ENCODE data around the gene FCRLB.

DNA sequence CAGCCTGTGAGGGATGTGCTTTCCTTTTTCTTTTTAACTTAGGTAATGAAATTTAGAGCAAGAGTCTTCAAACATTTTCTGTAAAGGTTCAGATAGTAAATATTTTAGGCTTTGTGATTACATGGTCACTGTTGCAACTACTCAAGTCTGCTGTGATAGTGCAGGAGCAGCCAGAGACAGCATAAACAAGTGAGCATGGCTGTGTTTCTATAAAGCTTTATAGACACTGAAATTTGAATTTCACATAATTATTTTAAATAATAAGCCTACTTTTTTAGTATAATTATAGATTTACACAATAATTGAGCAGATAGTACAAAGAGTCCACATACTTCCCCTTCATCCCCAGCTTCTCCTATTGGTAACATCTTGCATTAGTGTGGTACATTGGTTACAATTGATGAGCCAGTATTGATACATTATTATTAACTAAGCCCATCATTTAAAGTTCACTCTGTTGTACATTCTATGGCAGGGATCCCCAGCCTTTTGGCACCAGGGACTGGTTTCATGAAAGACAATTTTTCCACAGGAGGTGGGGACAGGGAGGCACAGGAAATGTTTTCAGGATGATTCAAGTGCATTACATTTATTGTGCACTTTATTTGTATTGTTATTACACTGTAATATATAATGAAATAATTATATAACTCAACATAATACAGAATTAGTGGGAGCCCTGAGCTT is 47.8 kb downstream of the FCRLB start:
- TF ChIP-seq, protein P1, sequence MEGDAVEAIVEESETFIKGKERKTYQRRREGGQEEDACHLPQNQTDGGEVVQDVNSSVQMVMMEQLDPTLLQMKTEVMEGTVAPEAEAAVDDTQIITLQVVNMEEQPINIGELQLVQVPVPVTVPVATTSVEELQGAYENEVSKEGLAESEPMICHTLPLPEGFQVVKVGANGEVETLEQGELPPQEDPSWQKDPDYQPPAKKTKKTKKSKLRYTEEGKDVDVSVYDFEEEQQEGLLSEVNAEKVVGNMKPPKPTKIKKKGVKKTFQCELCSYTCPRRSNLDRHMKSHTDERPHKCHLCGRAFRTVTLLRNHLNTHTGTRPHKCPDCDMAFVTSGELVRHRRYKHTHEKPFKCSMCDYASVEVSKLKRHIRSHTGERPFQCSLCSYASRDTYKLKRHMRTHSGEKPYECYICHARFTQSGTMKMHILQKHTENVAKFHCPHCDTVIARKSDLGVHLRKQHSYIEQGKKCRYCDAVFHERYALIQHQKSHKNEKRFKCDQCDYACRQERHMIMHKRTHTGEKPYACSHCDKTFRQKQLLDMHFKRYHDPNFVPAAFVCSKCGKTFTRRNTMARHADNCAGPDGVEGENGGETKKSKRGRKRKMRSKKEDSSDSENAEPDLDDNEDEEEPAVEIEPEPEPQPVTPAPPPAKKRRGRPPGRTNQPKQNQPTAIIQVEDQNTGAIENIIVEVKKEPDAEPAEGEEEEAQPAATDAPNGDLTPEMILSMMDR (IDR thresholded peaks at IDR 0.05) = no peak
- TF ChIP-seq POLR2AphosphoS5 (IDR thresholded peaks at IDR 0.05) (no peak), POLR2A (IDR thresholded peaks at IDR 0.05) (no peak)

All from breast epithelium (tissue), 3 donors.